Cortex of kidney (tissue), 1 donor: ENCODE results near the gene ZDHHC17.
"Not testable (repeated sequence)": the region's sequence is repeated elsewhere in the genome, so short reads cannot be mapped to it uniquely, and the experiment has no call there.

Experiments used
- DNase-seq: peaks from one replicate; lab custom pipeline; 2025; lab: John Stamatoyannopoulos, UW

The ZDHHC17 gene

DNA sequence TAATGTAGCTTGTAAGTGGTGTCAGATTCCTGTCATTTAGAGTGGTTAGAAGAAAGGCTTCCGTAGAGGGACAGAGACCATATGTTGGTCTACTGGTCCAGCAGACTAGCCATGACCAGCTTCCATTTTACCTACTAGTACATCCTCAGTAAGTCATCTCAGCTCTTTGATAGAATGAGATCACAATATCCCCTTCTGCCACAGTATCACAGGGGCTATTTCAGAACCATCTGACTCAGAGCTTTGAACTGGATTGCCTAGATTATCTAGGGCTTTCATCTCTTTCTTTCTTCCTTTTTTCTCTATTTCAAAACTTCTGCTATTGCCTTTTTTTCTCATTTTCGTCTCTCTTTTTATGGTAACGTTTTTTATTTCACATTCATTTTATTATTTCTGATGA lies 4.7 kb downstream of the ZDHHC17 start:
- DNase-seq, result no peak

DNA sequence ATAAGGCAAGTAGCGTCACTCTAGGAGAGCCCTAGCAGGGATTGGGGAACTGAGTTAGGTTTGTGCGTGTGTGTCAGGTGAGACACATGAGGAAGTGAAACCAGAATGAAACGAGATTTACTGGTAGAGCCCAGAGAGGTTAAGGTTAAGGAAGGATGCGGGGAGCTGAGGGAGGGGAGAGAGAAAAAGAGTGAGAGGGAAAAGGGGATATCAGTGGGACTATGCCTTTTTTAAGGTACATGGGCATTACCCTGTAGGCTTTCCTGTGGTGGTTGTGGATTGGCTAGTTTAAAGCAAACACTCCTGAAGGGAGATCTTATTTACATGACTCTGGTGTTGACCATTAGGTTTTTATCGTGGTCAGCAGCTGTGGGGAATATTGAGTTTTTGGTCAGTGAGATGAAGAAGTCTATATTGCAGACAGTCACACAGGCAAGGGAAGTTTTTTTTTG lies 13.9 kb downstream of the ZDHHC17 start:
- DNase-seq, result no peak

GRCh38 chr12:76778364-76778763 lies 14.4 kb downstream of the ZDHHC17 start:
- no peak for DNase-seq

GRCh38 chr12:76779310-76779709 lies 15.4 kb downstream of the ZDHHC17 start:
- DNase-seq, result not testable (repeated sequence)

GRCh38 chr12:76781321-76781720 lies 17.4 kb downstream of the ZDHHC17 start:
- no peak for DNase-seq

GRCh38 chr12:76782526-76782925 lies 18.6 kb downstream of the ZDHHC17 start:
- DNase-seq, result no peak

DNA sequence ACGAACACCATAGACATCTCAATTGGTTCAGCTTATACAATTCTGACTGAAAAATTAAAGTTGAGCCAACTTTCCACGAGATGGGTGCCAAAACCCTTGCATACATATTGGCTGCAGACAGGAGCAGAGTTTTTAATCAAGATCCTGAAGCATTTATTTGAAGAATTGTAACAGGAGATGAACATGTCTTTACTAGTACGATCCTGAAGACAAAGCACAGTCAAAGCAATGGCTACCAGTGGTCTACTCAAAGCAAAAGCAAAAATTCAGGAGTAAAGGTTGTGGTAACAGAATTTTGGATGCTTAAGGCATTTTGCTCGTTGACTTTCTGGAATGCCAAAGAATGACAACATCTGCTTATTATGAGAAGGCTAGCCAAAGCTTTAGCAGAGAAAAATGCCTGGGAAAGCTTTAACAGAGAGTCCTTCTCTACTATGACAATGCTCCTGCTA lies 20.7 kb downstream of the ZDHHC17 start:
- DNase-seq, result no peak

- DNase-seq, result no peak
These were observed 21.5 kb downstream of the ZDHHC17 start for GRCh38 chr12:76785407-76785806.

DNA sequence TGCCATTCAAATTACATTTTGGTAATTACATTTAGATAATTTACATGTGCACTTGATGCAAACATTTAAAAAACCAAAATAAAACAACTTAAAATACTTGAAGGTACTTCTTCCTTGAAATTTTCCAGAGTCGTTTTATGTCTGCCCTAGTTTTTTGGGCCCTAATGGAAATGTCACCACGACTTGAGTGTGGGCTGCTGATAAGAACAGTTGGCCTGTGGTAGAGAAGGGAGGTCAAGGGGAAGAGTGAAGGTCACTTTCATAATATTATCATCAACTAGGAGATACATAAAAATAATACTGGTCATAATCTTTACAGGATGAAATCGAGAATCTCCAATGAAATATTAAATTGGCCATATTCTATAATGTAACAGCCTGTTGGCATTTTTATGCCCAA lies 23.1 kb downstream of the ZDHHC17 start:
- no peak for DNase-seq

DNA sequence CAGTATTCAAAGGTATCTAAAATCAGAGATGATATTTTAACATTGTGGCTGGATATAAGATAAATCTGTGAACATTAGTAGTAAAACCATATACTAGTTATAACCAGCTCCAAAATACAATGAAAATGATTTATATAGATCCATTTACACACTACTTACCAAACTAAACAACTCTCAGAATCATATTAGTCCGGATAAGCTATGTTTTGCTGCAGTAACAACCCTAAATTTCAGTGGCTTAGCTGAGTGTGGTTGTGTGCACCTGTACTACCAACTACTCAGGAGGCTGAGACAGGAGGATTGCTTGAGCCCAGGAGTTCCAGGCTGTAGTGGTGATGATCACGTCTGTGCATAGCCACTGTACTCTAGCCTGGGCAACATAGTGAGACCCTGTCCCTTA lies 23.8 kb downstream of the ZDHHC17 start:
- DNase-seq, result no peak

- DNase-seq, result no peak
These were observed 25.6 kb downstream of the ZDHHC17 start for GRCh38 chr12:76789335-76790050.

- DNase-seq, result no peak
These were observed 26.9 kb downstream of the ZDHHC17 start for GRCh38 chr12:76790564-76791552.

- DNase-seq, result no peak
These were observed 28.9 kb downstream of the ZDHHC17 start for GRCh38 chr12:76792828-76793227.

- DNase-seq, result no peak
These were observed 34.9 kb downstream of the ZDHHC17 start for GRCh38 chr12:76798864-76799263.

GRCh38 chr12:76799362-76799761 lies 35.4 kb downstream of the ZDHHC17 start:
- no peak for DNase-seq

GRCh38 chr12:76802060-76802459 lies 38.1 kb downstream of the ZDHHC17 start:
- no peak for DNase-seq

- DNase-seq, result no peak
These were observed 40.6 kb downstream of the ZDHHC17 start for GRCh38 chr12:76804435-76804976.

- DNase-seq, result no peak
These were observed 46.9 kb downstream of the ZDHHC17 start for GRCh38 chr12:76810671-76811419.

DNA sequence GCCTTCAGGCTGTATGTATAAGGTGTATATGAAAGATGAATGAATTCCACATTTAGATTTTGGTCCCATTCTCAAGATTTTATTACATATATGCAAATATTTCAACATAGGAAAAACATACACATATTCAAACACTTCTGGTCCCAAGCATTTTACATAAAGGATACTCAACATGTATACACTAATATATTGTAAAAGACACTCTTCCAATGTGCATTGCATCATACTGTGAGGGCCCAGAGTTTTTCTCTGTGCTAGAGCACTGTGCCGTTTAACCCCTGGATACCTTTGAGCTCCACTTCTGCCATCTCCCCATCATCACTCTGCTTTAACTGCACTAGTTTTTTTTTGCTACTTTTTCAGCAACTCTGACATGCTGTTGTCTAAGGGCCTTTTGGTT lies 48.1 kb downstream of the ZDHHC17 start:
- DNase-seq, result no peak

DNA sequence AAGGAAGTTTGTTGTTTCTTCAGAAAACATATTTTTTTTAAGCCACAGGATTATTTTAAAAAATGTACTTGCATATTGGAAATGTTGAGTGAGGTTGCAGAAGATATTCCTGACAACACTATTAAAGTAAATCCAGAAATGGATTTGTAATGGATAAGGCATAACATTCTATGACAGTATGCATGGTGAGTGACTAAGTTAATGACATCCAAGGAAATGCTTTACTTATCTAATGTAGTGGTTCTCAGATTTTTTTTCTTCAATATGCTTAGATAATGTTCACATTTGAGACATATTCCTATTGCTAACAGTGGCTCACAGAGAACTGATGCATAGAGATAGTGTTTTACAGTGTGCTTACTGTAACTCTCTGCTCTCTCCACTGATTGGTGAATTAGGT lies 49.4 kb downstream of the ZDHHC17 start:
- no peak for DNase-seq

DNA sequence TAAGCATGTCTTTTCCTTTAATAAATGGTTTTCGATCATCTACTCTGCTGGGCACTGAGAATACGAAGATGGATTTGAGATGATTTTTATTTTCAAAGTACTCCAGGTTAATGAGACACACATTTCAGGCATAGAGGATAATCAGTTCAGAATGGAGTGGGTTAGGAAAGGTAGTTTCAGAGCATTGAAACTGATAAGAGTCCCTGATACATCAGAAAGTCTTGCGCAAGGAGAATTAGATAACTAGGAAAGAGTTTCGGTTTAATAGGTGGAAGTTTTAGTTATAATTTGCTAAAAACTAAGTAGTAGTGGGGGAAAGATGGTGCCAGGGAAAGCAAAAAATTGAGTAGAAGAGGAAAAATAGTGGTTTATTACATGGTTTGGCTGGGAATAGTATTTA lies 50.1 kb downstream of the ZDHHC17 start:
- no peak for DNase-seq
